Bladder microvascular endothelial cell (primary cell): ENCODE measurements around the gene RASA3. TPM values are rescaled to one million over a fixed set of nuclear protein-coding genes. Genes with fewer than 3 reads are reported as not detected.

Experiments used
- total RNA-seq: library from RNA; depleted of rRNA; stranded (reverse); fragments of >200 nt; gene quantifications from 2 replicates; pipeline ENCODE4 v1.2.3, GENCODE V29; 2014

The RASA3 gene, protein sequence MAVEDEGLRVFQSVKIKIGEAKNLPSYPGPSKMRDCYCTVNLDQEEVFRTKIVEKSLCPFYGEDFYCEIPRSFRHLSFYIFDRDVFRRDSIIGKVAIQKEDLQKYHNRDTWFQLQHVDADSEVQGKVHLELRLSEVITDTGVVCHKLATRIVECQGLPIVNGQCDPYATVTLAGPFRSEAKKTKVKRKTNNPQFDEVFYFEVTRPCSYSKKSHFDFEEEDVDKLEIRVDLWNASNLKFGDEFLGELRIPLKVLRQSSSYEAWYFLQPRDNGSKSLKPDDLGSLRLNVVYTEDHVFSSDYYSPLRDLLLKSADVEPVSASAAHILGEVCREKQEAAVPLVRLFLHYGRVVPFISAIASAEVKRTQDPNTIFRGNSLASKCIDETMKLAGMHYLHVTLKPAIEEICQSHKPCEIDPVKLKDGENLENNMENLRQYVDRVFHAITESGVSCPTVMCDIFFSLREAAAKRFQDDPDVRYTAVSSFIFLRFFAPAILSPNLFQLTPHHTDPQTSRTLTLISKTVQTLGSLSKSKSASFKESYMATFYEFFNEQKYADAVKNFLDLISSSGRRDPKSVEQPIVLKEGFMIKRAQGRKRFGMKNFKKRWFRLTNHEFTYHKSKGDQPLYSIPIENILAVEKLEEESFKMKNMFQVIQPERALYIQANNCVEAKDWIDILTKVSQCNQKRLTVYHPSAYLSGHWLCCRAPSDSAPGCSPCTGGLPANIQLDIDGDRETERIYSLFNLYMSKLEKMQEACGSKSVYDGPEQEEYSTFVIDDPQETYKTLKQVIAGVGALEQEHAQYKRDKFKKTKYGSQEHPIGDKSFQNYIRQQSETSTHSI
- total RNA-seq = 24.4 and 48.7 TPM in 2 replicates

DNA sequence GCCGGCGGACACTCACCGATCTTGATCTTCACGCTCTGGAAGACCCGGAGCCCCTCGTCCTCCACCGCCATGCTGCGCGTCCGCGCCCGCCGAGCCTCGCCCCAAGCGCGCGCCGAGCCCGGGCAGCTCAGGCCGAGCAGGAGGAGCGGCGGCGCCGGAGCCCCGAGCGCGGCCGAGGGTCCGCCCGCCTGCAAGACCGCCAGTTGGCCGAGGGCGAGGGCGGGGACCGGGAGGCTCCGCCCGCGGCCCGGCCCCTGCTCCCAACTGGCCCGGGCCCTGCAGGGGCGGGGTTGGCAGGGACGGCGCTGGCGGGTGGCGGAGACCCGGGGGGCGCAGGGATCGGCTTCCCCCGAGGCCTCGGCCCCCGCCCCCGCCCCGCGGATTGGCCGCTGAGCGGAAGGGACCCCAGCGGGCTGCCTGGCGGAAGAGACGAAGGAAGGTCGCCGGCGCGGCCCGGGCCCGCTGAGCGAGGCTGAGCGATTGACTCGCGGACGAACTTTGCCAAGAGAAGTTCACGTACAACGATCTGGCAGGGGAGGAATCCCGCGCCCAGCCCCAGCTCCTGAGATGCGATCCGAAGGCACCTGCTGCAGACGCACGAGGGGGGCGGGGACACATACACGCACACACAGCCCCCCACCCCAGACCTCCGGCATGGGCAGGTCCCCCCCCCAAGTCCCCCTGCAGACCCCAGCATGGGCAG, at the start of gene RASA3:
Gene RASA3, minus strand, starts transcription at position 205 of the 703 bp plus-strand sequence. Its CDS starts 134 bp downstream, at position 71.

DNA sequence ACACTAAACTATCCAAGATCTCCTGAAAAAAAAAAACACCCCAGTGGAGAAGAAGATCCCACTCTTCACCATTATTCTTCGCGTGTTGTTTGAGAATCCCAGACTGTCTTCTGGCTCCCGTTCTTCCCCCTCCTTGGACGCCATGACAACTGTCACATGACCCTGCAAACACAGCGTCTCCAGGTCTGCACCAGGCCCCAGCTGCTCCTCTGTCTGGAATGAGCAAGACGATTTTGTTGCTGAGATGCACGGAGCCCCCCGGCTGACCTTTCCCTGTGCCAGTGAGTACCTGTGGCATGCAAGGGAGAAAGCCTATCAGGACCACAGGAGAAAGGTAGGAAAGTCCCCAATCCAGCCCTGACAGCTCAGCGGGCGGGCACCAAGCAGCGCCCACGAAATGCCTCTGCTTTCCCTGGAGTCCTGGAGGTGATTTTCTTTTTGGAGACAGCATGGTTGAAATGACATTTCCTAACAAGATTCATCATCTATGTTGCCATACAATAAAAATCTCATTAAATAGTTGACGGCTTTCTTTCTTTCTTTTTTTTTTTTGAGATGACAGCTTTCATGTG, 46.8 kb upstream of the RASA3 start, which contains the start of gene CFAP97D2:
Gene CFAP97D2, plus strand, starts transcription at position 171 of the 572 bp plus-strand sequence. Its CDS starts 74 bp downstream, at position 245.

DNA sequence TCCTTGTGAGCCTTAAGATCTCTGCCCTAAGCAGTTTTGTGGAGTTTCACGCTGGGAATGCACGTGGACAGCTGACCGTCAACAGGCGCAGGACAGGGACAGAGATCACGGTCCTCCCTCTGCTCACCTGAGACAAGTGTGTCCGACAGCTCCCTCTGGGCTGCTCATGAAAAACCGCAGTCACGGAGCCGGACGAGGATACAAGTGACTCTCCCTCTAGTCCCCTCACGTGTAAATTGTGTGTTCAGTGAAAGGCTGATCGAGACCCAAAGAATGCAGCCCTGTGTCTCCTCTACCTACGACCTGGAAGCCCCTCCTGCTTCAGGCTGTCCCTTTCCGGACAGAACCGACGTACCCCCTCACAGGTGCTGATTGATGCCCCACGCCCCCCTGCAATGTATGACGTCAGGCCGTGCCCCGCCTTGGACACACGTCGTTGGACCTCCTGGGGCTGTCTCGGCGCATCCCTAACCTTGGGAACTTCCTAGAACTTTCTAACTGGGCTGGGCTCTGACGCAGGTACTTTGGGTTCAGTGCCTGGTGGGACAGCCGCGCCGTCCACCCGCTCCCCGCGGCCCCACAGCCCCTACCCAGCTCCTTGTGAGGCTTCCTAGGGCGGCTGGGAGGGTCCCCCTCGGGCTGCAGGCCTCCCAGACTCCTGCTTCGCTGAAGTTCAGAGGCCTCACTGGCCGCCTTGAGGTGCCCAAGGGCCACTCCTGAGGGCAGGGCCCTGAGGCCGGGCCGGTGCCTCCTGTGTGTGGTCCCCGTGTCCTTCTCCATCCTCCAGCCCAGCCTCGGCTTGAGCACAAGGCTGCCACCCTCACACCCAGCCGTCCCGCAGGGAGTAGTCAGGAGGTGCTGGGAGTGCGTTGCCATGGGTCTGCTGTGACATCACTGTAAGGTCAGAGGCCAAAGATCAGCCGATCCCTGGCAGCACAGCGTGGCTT, 158.9 kb downstream of the RASA3 start, which contains the start of gene C13orf46:
Gene C13orf46, minus strand, starts transcription at position 859 of the 947 bp plus-strand sequence. Its CDS starts 79 bp downstream, at position 780.

Other genes starting within 250 kb of the RASA3 start
- 0.16 and 0.76 TPM in 2 replicates for gene C13orf46, start 158.5 kb downstream of the RASA3 start, total RNA-seq
- not detected in 2 replicates for gene CFAP97D2, start 46.6 kb upstream of the RASA3 start, total RNA-seq
- 28.8 and 71.7 TPM in 2 replicates for gene CDC16, start 102.3 kb upstream of the RASA3 start, total RNA-seq
- gene UPF3A, start 149.0 kb upstream of the RASA3 start, total RNA-seq = 15.7 and 28.5 TPM in 2 replicates
- 6.8 and 11.6 TPM in 2 replicates for gene CHAMP1, start 181.9 kb upstream of the RASA3 start, total RNA-seq